ENCODE measurements around the gene BTBD16. TPM values are rescaled to one million over a fixed set of nuclear protein-coding genes. Genes with fewer than 3 reads are reported as not detected.

The BTBD16 gene
- total and polyA plus RNA-seq, 2 of the 13 experiments (the other 11 are each of a cell fraction or from before 2014, with no cell fraction given) = 5.0 to 11.9 TPM

- TF ChIP-seq ZBTB25 (CRISPR knock-in tag; IDR thresholded peaks at IDR 0.05) (no peak), PPARG (CRISPR knock-in tag; conservative IDR thresholded peaks at IDR 0.05) (peak; percentile 99), THRA (CRISPR knock-in tag; IDR thresholded peaks at IDR 0.05; ENCODE audit: borderline replicate concordance) (0 out of 2 replicates have a peak, but pooled peaks have one; percentile 53), SMAD9 (CRISPR knock-in tag; IDR thresholded peaks at IDR 0.05) (0 out of 2 replicates have a peak, but pooled peaks have one; percentile 30), ARID4A (CRISPR knock-in tag; IDR thresholded peaks at IDR 0.05; ENCODE audit: borderline replicate concordance) (peak; percentile 46; the same call in 1 of the 2 replicates), ZNF20 (CRISPR knock-in tag; IDR thresholded peaks at IDR 0.05) (no peak), RERE (CRISPR knock-in tag; IDR thresholded peaks at IDR 0.05; ENCODE audit: low read depth) (0 out of 2 replicates have a peak, but pooled peaks have one; percentile 43), ZFP62 (CRISPR knock-in tag; IDR thresholded peaks at IDR 0.05) (no peak), MED1 (CRISPR knock-in tag; IDR thresholded peaks at IDR 0.05) (peak; percentile 92), ZBTB8A (CRISPR knock-in tag; IDR thresholded peaks at IDR 0.05; ENCODE audit: borderline replicate concordance, low read depth) (no peak), RBFOX2 (IDR thresholded peaks at IDR 0.05; ENCODE audit: low read depth, low read length) (0 out of 2 replicates have a peak, but pooled peaks have one; percentile 24), PHF21A (CRISPR knock-in tag; IDR thresholded peaks at IDR 0.05) (peak; percentile 83), RCOR2 (CRISPR knock-in tag; IDR thresholded peaks at IDR 0.05) (peak; percentile 83), MIXL1 (CRISPR knock-in tag; IDR thresholded peaks at IDR 0.05) (peak; percentile 70; the same call in 1 of the 2 replicates)
Observed at GRCh38 chr10:122344741-122345258, 73.7 kb downstream of the BTBD16 start (continued).

Data from HepG2 (cell line).